Omental fat pad (tissue), 4 donors: ENCODE data around the gene SPATA16. TPM values are rescaled to one million over a fixed set of nuclear protein-coding genes. Genes with fewer than 3 reads are reported as not detected.

Source experiments
- ATAC-seq: fragments of 150-250 bp; one replicate; pipeline ENCODE4 v1.9.1; 2016; ENCODE audit warnings: mild to moderate bottlenecking, moderate library complexity; ENCODE audit not compliant: low FRiP score
- DNase-seq: peaks from one replicate; pipeline ENCODE4 v3.0.0-alpha.2; 2019; ENCODE audit warnings: low spot score
- CTCF ChIP-seq, 3 donors: fragments of 450-650 bp; IDR thresholded peaks; one replicate each; pipeline ENCODE4 v1.5.1; 2016 to 2017; ENCODE audit warnings: antibody characterized with exemption in 3 of 3, mild to moderate bottlenecking in 3 of 3, moderate library complexity in 2 of 3
- total RNA-seq, 4 donors: library from RNA; depleted of rRNA; stranded (reverse); fragments of >200 nt; gene quantifications; one replicate each; pipeline ENCODE4 v1.1.0, GENCODE V29; 2016

Gene SPATA16
- total RNA-seq, 4 donors from 2014 or later: not detected

GRCh38 chr3:172989373-172989772, 151.7 kb downstream of the SPATA16 start:
- ATAC-seq: no peak
- TF ChIP-seq CTCF (IDR thresholded peaks at IDR 0.05): no peak
- DNase-seq: no peak

DNA sequence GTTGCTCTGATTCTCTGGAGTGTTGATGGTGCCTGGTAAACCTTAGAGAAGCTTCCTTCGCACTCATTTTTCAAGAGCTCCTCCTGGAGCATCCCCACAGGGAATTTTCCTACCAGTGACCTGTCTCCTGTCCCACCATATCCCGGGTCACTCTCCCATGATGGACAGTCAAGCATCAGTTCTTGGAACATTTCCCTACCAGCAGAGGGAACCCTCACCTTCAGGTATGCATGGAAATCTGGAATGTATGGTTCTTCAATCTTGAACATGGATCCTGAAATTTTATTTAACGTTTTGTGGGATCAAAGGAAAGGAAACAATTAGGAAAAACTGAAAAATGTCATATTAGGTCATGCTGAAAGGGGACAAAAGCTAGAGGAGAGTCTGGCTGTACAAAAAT, 153.8 kb downstream of the SPATA16 start:
- DNase-seq: no peak
- ATAC-seq: no peak
- no peak for TF ChIP-seq CTCF (IDR thresholded peaks at IDR 0.05)

GRCh38 chr3:172984914-172985313, 156.1 kb downstream of the SPATA16 start:
- no peak for ATAC-seq
- DNase-seq: no peak
- TF ChIP-seq CTCF (IDR thresholded peaks at IDR 0.05): no peak

DNA sequence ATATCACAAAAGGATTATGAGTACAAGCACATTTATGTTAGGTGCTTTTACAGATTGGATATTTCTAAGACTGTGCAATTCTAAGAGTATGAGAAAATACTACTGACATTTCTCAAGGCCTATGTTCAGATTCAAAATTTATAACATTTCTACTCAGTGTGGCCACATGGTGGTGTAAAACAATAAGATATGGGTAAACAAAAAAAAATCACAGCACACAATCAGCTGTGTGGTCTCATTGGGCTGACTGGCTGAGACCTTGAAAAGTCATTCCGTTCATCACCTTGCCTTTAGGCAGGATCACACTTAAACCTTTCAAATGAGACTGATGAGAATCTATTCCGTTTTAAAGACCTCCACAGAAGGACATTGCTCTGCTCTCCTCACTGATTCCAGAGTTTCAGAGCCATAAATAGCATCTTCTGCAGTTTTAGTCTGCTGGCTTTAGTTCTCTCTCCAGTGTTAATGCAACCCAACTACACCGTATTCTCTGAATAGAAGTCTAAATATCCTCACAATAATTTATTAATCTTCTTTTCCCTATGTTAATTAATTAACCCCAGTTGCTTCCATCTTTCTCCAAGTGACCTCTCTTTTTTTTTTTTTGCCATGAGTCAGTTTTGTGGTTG, 158.2 kb downstream of the SPATA16 start:
- DNase-seq: no peak
- no peak for TF ChIP-seq CTCF (IDR thresholded peaks at IDR 0.05)
- no peak for ATAC-seq

DNA sequence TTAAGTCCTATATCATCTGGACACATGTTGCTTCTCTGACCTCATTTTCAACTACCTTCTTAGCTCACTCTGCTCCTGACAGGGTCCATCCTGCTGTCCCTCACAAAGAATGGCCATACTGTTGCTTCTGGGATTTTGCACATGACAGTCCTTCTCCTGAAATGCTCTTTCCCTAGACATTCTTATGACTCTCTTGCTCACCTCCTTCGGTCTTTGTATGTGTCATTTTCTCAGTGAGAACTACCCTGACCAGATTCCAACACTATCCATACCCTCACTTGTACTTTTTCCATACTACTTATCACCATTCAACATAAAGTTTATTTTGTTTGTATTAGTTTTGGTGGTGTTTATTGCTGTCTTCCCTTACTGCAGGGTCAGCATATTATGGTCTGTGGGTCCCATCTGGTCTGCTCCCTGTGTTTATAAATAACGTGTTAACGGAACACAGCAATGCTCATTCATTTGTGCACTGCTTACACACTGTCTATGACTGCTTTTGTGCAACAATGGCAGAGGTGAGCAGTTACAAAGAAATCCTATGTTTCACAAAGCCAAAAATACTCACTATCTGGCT, 159.5 kb downstream of the SPATA16 start:
- ATAC-seq (no peak), DNase-seq (no peak)
- TF ChIP-seq CTCF (IDR thresholded peaks at IDR 0.05): no peak

DNA sequence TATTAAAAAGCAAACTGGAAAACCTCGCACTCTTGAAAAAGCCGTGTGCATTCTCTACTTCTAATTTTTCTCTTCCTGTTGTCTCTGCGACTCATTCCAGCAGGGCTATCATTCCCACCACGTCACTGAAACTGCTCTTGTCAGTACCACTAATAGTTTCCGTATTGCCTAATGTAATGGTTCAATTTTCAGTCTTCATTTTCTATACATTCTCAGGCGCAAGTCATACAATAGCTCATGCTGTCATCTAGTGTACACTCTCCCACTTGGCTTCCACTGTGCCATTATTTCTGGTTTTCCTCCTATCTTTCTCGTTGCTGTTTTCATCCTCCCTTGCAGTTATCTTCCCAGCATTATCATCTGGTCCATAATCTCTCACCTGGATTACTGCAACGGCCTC, 160.2 kb downstream of the SPATA16 start:
- ATAC-seq (no peak), DNase-seq (no peak)
- TF ChIP-seq CTCF (IDR thresholded peaks at IDR 0.05): no peak

DNA sequence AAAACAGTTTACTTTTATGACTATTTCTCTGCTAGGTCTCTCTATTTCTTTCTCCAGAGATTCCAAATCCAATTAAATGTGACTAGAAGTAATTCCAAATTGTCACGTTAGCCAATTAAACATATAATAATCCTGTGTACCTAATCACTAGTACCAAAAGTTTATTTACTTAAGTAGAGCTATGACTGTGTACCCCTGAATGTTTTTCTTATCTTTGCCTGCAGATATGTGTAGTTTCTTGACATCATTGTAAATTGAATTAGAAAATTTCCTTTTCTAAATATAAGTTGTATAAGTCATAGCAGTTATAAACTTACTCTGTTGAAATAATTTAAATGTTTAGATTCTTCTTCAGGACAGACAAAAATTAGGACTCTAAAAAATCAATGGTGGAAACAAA, 163.3 kb downstream of the SPATA16 start:
- ATAC-seq (no peak), DNase-seq (no peak)
- no peak for TF ChIP-seq CTCF (IDR thresholded peaks at IDR 0.05)
